K562 (cell line): ENCODE results near the gene SELENOI. TPM values are rescaled to one million over a fixed set of nuclear protein-coding genes. Genes with fewer than 3 reads are reported as not detected.

Source experiments
- ARID1B ChIP-seq: fragments of 450-650 bp; IDR thresholded peaks from 2 replicates; pipeline ENCODE4 v1.6.1; 2016; ENCODE audit warnings: antibody characterized with exemption, mild to moderate bottlenecking, inconsistent platforms
- BHLHE40 ChIP-seq: IDR thresholded peaks from 2 replicates; pipeline ENCODE4 v1.6.1; 2011; ENCODE audit warnings: low read length, improper control_type of control experiment
- C11orf30 ChIP-seq: fragments of 450-650 bp; IDR thresholded peaks from 2 replicates; pipeline ENCODE4 v1.6.1; 2016; ENCODE audit warnings: low read depth, mild to moderate bottlenecking
- CTBP1 ChIP-seq: fragments of 450-650 bp; IDR thresholded peaks from 2 replicates; pipeline ENCODE4 v1.6.1; 2016; ENCODE audit warnings: borderline replicate concordance
- FOS ChIP-seq: IDR thresholded peaks from 3 replicates; pipeline ENCODE4 v1.6.1; 2011; ENCODE audit not compliant: insufficient read length; ENCODE audit errors: extremely low read depth
- ILF3 ChIP-seq: fragments of 450-650 bp; IDR thresholded peaks from 2 replicates; pipeline ENCODE4 v1.6.1; 2018; ENCODE audit warnings: antibody characterized with exemption, mild to moderate bottlenecking, moderate library complexity, borderline replicate concordance
- KLF1 ChIP-seq: fragments of 450-650 bp; IDR thresholded peaks from 2 replicates; pipeline ENCODE4 v1.6.1; 2016; ENCODE audit warnings: missing genetic modification characterization, missing compliant biosample characterization
- NR3C1 ChIP-seq: sonication (generic); formaldehyde crosslinking; IDR thresholded peaks from 2 replicates; pipeline ENCODE4 v1.8.1; 2022; ENCODE audit warnings: missing genetic modification reagents
- PCBP2 ChIP-seq: fragments of 200-400 bp; formaldehyde crosslinking; IDR thresholded peaks from 2 replicates; pipeline ENCODE4 v1.6.1; 2018; ENCODE audit warnings: low read length, low read depth, mild to moderate bottlenecking, moderate library complexity; ENCODE audit not compliant: poor library complexity, severe bottlenecking
- POLR2AphosphoS5 ChIP-seq: IDR thresholded peaks from 2 replicates; pipeline ENCODE4 v1.6.1; 2011; ENCODE audit warnings: mild to moderate bottlenecking, low read depth, low read length, moderate library complexity; ENCODE audit not compliant: control insufficient read depth, insufficient read depth
- TCF7 ChIP-seq: sonication (generic); IDR thresholded peaks from 2 replicates; pipeline ENCODE4 v1.6.1; 2016; ENCODE audit warnings: antibody characterized with exemption, borderline replicate concordance
- THRAP3 ChIP-seq: fragments of 450-650 bp; IDR thresholded peaks from 2 replicates; pipeline ENCODE4 v1.6.1; 2016; ENCODE audit warnings: mild to moderate bottlenecking, inconsistent platforms, borderline replicate concordance
- ZBED1 ChIP-seq: IDR thresholded peaks from 2 replicates; pipeline ENCODE4 v1.6.1; 2014
- ZNF3 ChIP-seq: fragments of 250-450 bp; sonication (Bioruptor Pico); IDR thresholded peaks from 2 replicates; pipeline ENCODE4 v1.5.0; 2021; ENCODE audit warnings: mild to moderate bottlenecking, moderate library complexity
- ZNF311 ChIP-seq: fragments of 250-450 bp; sonication (Bioruptor Pico); IDR thresholded peaks from 2 replicates; pipeline ENCODE4 v1.4.0; 2020; ENCODE audit warnings: mild to moderate bottlenecking, moderate library complexity
- ZNF696 ChIP-seq: fragments of 250-450 bp; sonication (Bioruptor Pico); conservative IDR thresholded peaks from 2 replicates; pipeline ENCODE4 v1.4.0; 2020; ENCODE audit warnings: mild to moderate bottlenecking, moderate library complexity
- polyA plus RNA-seq, 8 experiments: library from polyadenylated mRNA; depleted of rRNA in 4 of 8; stranded (reverse) in 5 of 8; unstranded in 3 of 8; fragments of >200 nt; fragmentation: Nextera tagmentation in 2 of 8; fragmentation: Illumina TruSeq in 1 of 8; extraction: Ambion mirVana in 2 of 8; extraction: Trizol in 1 of 8; gene quantifications; 2 replicates each; pipeline versions ENCODE4 v1.2.1 to v1.2.3, GENCODE V29; 2011 to 2014; ENCODE audit warnings: inconsistent platforms in 1 of 8, missing spikeins in 1 of 8
- total RNA-seq, 7 experiments: library from RNA; depleted of rRNA in 6 of 7; stranded (reverse); fragments of >200 nt in 6 of 7; fragmentation: Illumina TruSeq in 2 of 7; extraction: Trizol in 2 of 7; gene quantifications; 2 replicates each; pipeline versions ENCODE4 v1.2.1 to v1.2.3, GENCODE V29; 2011 to 2021; ENCODE audit warnings: low replicate concordance in 1 of 7
- TF ChIP-seq, protein P1 (sequence below): sonication (generic); formaldehyde crosslinking; IDR thresholded peaks from 2 replicates; pipeline ENCODE4 v1.8.0; 2023; ENCODE audit warnings: mild to moderate bottlenecking, missing genetic modification reagents
- TF ChIP-seq, protein P2 (sequence below): fragments of 450-650 bp; IDR thresholded peaks from 2 replicates; pipeline ENCODE4 v1.6.1; 2014; ENCODE audit warnings: low read depth, mild to moderate bottlenecking, moderate library complexity, borderline replicate concordance
- TF ChIP-seq, protein P3 (sequence below): fragments of 250-450 bp; sonication (Bioruptor Pico); IDR thresholded peaks from 2 replicates; pipeline ENCODE4 v1.4.0; 2020; ENCODE audit warnings: mild to moderate bottlenecking, moderate library complexity
- TF ChIP-seq, protein P4 (sequence below): fragments of 250-450 bp; sonication (Bioruptor Pico); IDR thresholded peaks from 2 replicates; pipeline ENCODE4 v1.4.0; 2020; ENCODE audit warnings: mild to moderate bottlenecking, moderate library complexity
- TF ChIP-seq, protein P5 (sequence below), 2 experiments: fragments of 450-650 bp; IDR thresholded peaks; 2 replicates each; pipeline ENCODE4 v1.6.1; 2016

SELENOI gene
- total and polyA plus RNA-seq, 9 of the 15 experiments (the other 6 are each of a cell fraction or from before 2014, with no cell fraction given) = 9.6 to 46.9 (median 24.4) TPM

DNA sequence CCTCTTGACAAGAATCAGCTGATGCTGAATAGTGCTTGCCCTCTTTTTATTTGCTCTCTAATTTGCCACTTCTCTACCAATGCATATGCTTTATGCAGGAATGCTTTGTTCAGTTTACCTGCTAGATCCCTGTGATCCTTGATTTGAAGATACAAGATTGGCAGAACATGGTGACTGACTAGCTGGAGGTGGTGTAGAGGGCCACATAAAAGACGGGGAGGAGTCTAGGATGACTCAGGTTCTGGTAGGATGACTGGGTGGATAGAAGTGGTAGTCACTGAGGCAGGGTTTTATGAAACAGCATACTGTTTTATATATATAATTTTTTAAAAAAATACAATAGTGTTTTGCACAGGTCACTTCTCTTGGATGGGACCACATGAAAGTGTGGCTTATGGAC is 6.9 kb downstream of the SELENOI start (continued):
- no peak for TF ChIP-seq THRAP3
- TF ChIP-seq BHLHE40 = no peak
- no peak for TF ChIP-seq ZNF696 (CRISPR knock-in tag)
- TF ChIP-seq, protein P1, sequence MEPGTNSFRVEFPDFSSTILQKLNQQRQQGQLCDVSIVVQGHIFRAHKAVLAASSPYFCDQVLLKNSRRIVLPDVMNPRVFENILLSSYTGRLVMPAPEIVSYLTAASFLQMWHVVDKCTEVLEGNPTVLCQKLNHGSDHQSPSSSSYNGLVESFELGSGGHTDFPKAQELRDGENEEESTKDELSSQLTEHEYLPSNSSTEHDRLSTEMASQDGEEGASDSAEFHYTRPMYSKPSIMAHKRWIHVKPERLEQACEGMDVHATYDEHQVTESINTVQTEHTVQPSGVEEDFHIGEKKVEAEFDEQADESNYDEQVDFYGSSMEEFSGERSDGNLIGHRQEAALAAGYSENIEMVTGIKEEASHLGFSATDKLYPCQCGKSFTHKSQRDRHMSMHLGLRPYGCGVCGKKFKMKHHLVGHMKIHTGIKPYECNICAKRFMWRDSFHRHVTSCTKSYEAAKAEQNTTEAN (CRISPR knock-in tag) = no peak
- no peak for TF ChIP-seq ZNF3 (CRISPR knock-in tag)
- TF ChIP-seq C11orf30 = peak; percentile 62
- TF ChIP-seq ZNF311 (CRISPR knock-in tag) = no peak
- no peak for TF ChIP-seq NR3C1 (CRISPR knock-in tag)
- peak; percentile 22; the same call in 1 of the 2 replicates for TF ChIP-seq ARID1B
- TF ChIP-seq FOS = no peak
- TF ChIP-seq CTBP1 = no peak
- TF ChIP-seq, protein P2, sequence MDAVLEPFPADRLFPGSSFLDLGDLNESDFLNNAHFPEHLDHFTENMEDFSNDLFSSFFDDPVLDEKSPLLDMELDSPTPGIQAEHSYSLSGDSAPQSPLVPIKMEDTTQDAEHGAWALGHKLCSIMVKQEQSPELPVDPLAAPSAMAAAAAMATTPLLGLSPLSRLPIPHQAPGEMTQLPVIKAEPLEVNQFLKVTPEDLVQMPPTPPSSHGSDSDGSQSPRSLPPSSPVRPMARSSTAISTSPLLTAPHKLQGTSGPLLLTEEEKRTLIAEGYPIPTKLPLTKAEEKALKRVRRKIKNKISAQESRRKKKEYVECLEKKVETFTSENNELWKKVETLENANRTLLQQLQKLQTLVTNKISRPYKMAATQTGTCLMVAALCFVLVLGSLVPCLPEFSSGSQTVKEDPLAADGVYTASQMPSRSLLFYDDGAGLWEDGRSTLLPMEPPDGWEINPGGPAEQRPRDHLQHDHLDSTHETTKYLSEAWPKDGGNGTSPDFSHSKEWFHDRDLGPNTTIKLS = no peak
- no peak for TF ChIP-seq KLF1 (tag)
- TF ChIP-seq, protein P3, sequence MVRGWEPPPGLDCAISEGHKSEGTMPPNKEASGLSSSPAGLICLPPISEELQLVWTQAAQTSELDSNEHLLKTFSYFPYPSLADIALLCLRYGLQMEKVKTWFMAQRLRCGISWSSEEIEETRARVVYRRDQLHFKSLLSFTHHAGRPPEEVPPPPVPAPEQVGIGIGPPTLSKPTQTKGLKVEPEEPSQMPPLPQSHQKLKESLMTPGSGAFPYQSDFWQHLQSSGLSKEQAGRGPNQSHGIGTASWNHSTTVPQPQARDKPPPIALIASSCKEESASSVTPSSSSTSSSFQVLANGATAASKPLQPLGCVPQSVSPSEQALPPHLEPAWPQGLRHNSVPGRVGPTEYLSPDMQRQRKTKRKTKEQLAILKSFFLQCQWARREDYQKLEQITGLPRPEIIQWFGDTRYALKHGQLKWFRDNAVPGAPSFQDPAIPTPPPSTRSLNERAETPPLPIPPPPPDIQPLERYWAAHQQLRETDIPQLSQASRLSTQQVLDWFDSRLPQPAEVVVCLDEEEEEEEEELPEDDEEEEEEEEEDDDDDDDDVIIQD (CRISPR knock-in tag) = no peak
- no peak for TF ChIP-seq ZBED1
- no peak for TF ChIP-seq PCBP2
- TF ChIP-seq, protein P4, sequence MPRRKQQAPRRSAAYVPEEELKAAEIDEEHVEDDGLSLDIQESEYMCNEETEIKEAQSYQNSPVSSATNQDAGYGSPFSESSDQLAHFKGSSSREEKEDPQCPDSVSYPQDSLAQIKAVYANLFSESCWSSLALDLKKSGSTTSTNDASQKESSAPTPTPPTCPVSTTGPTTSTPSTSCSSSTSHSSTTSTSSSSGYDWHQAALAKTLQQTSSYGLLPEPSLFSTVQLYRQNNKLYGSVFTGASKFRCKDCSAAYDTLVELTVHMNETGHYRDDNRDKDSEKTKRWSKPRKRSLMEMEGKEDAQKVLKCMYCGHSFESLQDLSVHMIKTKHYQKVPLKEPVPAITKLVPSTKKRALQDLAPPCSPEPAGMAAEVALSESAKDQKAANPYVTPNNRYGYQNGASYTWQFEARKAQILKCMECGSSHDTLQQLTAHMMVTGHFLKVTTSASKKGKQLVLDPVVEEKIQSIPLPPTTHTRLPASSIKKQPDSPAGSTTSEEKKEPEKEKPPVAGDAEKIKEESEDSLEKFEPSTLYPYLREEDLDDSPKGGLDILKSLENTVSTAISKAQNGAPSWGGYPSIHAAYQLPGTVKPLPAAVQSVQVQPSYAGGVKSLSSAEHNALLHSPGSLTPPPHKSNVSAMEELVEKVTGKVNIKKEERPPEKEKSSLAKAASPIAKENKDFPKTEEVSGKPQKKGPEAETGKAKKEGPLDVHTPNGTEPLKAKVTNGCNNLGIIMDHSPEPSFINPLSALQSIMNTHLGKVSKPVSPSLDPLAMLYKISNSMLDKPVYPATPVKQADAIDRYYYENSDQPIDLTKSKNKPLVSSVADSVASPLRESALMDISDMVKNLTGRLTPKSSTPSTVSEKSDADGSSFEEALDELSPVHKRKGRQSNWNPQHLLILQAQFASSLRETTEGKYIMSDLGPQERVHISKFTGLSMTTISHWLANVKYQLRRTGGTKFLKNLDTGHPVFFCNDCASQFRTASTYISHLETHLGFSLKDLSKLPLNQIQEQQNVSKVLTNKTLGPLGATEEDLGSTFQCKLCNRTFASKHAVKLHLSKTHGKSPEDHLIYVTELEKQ (CRISPR knock-in tag) = no peak
- TF ChIP-seq, protein P5, sequence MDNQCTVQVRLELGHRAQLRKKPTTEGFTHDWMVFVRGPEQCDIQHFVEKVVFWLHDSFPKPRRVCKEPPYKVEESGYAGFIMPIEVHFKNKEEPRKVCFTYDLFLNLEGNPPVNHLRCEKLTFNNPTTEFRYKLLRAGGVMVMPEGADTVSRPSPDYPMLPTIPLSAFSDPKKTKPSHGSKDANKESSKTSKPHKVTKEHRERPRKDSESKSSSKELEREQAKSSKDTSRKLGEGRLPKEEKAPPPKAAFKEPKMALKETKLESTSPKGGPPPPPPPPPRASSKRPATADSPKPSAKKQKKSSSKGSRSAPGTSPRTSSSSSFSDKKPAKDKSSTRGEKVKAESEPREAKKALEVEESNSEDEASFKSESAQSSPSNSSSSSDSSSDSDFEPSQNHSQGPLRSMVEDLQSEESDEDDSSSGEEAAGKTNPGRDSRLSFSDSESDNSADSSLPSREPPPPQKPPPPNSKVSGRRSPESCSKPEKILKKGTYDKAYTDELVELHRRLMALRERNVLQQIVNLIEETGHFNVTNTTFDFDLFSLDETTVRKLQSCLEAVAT (IDR thresholded peaks at IDR 0.05) = no peak
- peak; percentile 50; the same call in 1 of the 2 replicates for TF ChIP-seq POLR2AphosphoS5
- TF ChIP-seq ILF3 = no peak
- no peak for TF ChIP-seq TCF7
